PC-3 (cell line): ENCODE results near the gene ZDHHC18. TPM values are rescaled to one million over a fixed set of nuclear protein-coding genes. Genes with fewer than 3 reads are reported as not detected.

Source experiments
- ATAC-seq: fragments of 200-7000 bp; cut with Tn5 transposase; 2 replicates; pipeline ENCODE4 v1.9.1; 2020; ENCODE audit warnings: mild to moderate bottlenecking, moderate library complexity
- BruUV-seq: library from RNA; stranded (reverse); fragments of 400-500 nt; replicated peaks from 2 replicates; lab custom pipeline; 2021; lab: Mats Ljungman, UMichigan
- CTCF ChIA-PET: fragments of 300-600 bp; sonication (Branson Sonifier 250); formaldehyde crosslinking; loops from one replicate; lab custom pipeline; 2022; ENCODE audit warnings: antibody characterized with exemption; lab: Charles Lee
- POLR2A ChIA-PET: fragments of 300-600 bp; sonication (Branson Sonifier 250); formaldehyde crosslinking; loops from one replicate; lab custom pipeline; 2022; ENCODE audit warnings: antibody characterized with exemption; ENCODE audit not compliant: unreplicated experiment; lab: Charles Lee
- DNase-seq: peaks from one replicate; pipeline ENCODE4 v3.0.0-alpha.2; 2015
- H2AFZ ChIP-seq: fragments of 300-600 bp; sonication (generic); 2 replicates; pipeline ENCODE4 v1.6.0; 2016; ENCODE audit warnings: antibody characterized with exemption, low read length
- H3F3A ChIP-seq: fragments of 300-600 bp; sonication (generic); one replicate; pipeline ENCODE4 v1.6.0; 2017; ENCODE audit warnings: antibody characterized with exemption, low read length, control low read depth, mild to moderate bottlenecking; ENCODE audit not compliant: unreplicated experiment
- H3K27ac ChIP-seq: fragments of 300-600 bp; sonication (generic); 2 replicates; pipeline ENCODE4 v1.5.1; 2016; ENCODE audit warnings: mild to moderate bottlenecking, low read length
- H3K27me3 ChIP-seq: fragments of 300-600 bp; sonication (generic); 2 replicates; pipeline ENCODE4 v1.6.1; 2016; ENCODE audit warnings: low read length, mixed read lengths
- H3K36me3 ChIP-seq: fragments of 300-600 bp; sonication (generic); 2 replicates; pipeline ENCODE4 v1.6.1; 2016; ENCODE audit warnings: low read depth, mixed run types, low read length, mixed read lengths
- H3K4me1 ChIP-seq: fragments of 300-600 bp; sonication (generic); 2 replicates; pipeline ENCODE4 v1.5.1; 2016; ENCODE audit warnings: low read length; ENCODE audit not compliant: insufficient read depth
- H3K4me2 ChIP-seq: fragments of 300-600 bp; sonication (generic); 2 replicates; pipeline ENCODE4 v1.6.0; 2016; ENCODE audit warnings: low read length
- H3K4me3 ChIP-seq: fragments of 300-600 bp; sonication (generic); 2 replicates; pipeline ENCODE4 v1.5.1; 2016; ENCODE audit warnings: mild to moderate bottlenecking, low read length, mixed read lengths
- H3K79me2 ChIP-seq: fragments of 300-600 bp; sonication (generic); 2 replicates; pipeline ENCODE4 v1.6.1; 2017; ENCODE audit warnings: low read length, mixed read lengths
- H3K9ac ChIP-seq: fragments of 300-600 bp; sonication (generic); 2 replicates; pipeline ENCODE4 v1.6.0; 2016; ENCODE audit warnings: mild to moderate bottlenecking, low read length
- H3K9me2 ChIP-seq: fragments of 300-600 bp; sonication (generic); replicated peaks from 2 replicates; pipeline ENCODE4 v1.6.1; 2016; ENCODE audit warnings: mixed run types, low read length, mixed read lengths
- H3K9me3 ChIP-seq: fragments of 300-600 bp; sonication (generic); 2 replicates; pipeline ENCODE4 v1.6.1; 2016; ENCODE audit warnings: low read length, mixed read lengths
- H4K20me1 ChIP-seq: fragments of 300-600 bp; sonication (generic); 2 replicates; pipeline ENCODE4 v1.6.1; 2016; ENCODE audit warnings: low read length, mixed read lengths
- EZH2 ChIP-seq: fragments of 300-600 bp; sonication (generic); IDR thresholded peaks from one replicate; pipeline ENCODE4 v1.6.1; 2017; ENCODE audit warnings: antibody characterized with exemption, mild to moderate bottlenecking, low read length; ENCODE audit not compliant: unreplicated experiment
- EZH2phosphoT487 ChIP-seq: fragments of 300-600 bp; sonication (generic); IDR thresholded peaks from 2 replicates; pipeline ENCODE4 v1.6.1; 2018; ENCODE audit warnings: mild to moderate bottlenecking, antibody characterized with exemption, low read length, borderline replicate concordance
- intact Hi-C: fragments of 100-400 bp; cut with micrococcal nuclease; formaldehyde crosslinking; loops from 2 replicates; pipeline ENCODE4 v1.9.0; 2023
- total RNA-seq: library from RNA; depleted of rRNA; stranded (reverse); fragments of >200 nt; gene quantifications from 2 replicates; pipeline ENCODE4 v1.2.3, GENCODE V29; 2014
- TF ChIP-seq, protein P1 (sequence below): fragments of 300-600 bp; sonication (generic); conservative IDR thresholded peaks from 2 replicates; pipeline ENCODE4 v1.5.1; 2017; ENCODE audit warnings: antibody characterized with exemption, low read depth, mild to moderate bottlenecking, low read length

Gene ZDHHC18
- total RNA-seq, 1 experiment from 2014 or later: 18.1 TPM

DNA sequence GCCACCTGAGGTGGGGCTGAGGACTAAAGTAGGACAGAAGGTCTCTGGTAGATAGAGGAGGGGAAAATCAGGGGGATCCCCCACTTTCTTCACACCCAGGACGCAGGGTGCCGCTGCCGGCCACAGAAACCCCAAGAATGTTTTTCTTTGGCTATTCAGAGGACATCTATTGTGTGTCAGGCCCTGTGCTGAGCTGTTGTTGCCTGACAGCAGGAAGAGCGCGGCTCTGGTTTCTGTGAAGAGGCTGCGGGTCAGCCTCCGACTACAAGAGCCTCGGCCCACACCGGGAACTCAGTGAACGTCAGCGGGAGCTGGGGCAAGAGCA is 39.1 kb upstream of the ZDHHC18 start:
- Histone ChIP-seq H3K9me2 (no peaks in the 10 kb centered on the region), H3K27ac (peak overlapping the region; percentile 90), H3K36me3 (peaks cover 11% of the 10 kb centered on the region), H2AFZ (peak overlapping the region; percentile 98), H3K79me2 (peaks cover 8% of the 10 kb centered on the region; the same call in 1 of the 2 replicates), H3K9ac (peak overlapping the region; percentile 93), H3K4me2 (peak overlapping the region; percentile 92), H3K9me3 (no peaks in the 10 kb centered on the region), H3K4me3 (peak overlapping the region; percentile 77), H4K20me1 (no peaks in the 10 kb centered on the region), H3K27me3 (no peaks in the 10 kb centered on the region), H3F3A (peaks cover 4% of the 10 kb centered on the region), H3K4me1 (peaks cover 53% of the 10 kb centered on the region)
- CTCF ChIA-PET: interaction anchor here (1.0 kb wide), 1 partner anchor 12 kb away, joined by 3 read pairs; no protein-coding TSS in a partner anchor
- TF ChIP-seq EZH2 (no peak), EZH2phosphoT487 (no peak)
- TF ChIP-seq, protein P1, sequence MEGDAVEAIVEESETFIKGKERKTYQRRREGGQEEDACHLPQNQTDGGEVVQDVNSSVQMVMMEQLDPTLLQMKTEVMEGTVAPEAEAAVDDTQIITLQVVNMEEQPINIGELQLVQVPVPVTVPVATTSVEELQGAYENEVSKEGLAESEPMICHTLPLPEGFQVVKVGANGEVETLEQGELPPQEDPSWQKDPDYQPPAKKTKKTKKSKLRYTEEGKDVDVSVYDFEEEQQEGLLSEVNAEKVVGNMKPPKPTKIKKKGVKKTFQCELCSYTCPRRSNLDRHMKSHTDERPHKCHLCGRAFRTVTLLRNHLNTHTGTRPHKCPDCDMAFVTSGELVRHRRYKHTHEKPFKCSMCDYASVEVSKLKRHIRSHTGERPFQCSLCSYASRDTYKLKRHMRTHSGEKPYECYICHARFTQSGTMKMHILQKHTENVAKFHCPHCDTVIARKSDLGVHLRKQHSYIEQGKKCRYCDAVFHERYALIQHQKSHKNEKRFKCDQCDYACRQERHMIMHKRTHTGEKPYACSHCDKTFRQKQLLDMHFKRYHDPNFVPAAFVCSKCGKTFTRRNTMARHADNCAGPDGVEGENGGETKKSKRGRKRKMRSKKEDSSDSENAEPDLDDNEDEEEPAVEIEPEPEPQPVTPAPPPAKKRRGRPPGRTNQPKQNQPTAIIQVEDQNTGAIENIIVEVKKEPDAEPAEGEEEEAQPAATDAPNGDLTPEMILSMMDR: no peak
- no peak for DNase-seq
- POLR2A ChIA-PET: interaction anchor here (0.6 to 0.7 kb wide), 2 partner anchors 12 to 53 kb away, joined by 5 read pairs; no protein-coding TSS in a partner anchor
- ATAC-seq: peak; percentile 32
- intact Hi-C loops: loop anchor here (5.0 kb wide), 1 partner anchor 75 kb away; the partner anchor contains the start of gene SFN
- BruUV-seq: TSS peak; percentile 88

DNA sequence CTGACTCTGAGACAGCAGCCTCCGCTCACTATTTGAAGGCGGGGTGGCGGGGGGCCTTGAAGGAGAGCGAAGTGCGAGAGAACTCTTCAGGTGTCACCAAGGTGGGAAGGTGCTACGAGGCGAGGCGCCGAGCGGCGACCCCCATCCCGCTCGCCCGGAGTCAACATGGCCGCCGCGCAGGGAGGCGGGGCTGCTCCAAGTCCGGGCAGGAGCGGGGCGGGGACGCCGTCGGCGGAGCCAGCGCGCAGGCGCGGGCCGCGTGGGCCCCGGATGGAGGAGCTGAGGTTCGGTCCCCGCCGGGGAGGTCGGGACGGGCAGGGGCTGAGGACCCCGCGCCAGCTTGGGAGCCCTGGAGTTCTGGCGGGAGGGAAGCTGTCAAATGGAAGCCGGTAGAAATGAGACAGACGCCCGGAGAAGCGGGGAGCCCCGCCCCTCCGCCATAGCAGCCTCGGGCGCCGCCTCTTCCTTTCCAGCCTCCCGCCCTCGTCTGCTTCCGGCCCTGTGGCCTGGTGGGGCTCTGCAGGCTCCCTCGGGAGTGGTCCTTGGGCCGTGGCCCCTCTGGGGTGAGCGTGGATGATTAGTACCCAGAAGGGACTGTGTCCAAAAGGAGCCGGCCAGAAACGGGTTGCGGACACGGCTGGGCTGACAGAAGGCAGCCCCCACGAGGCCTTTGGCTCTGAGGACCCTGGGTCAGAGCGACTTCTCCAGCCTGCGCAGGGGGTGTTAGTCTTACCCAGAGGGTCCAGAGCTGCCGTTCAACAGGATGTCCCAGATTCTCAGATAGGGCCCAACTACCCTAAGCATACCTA is 38.6 kb upstream of the ZDHHC18 start, which contains the start of gene PIGV:
TSS of gene PIGV (plus strand) at position 245 of the 809 bp plus-strand sequence. CDS start 2,866 bp downstream, outside the sequence.
- H3K79me2 ChIP-seq: peaks cover 8% of the 10 kb centered on the region; the same call in 1 of the 2 replicates
- intact Hi-C loops: loop anchor here (5.0 kb wide), 1 partner anchor 74 kb away; the partner anchor contains the start of gene SFN

More for the DNA sequence above, 38.6 kb upstream of the ZDHHC18 start, which contains the start of gene PIGV:
- ChIA-PET CTCF (interaction anchor here (1.0 to 2.4 kb wide), 4 partner anchors 11 to 185 kb away, joined by 3 to 44 read pairs (median 12); no protein-coding TSS in a partner anchor), POLR2A (interaction anchor here (0.6 to 0.7 kb wide), 4 partner anchors 12 to 90 kb away, joined by 4 to 14 read pairs (median 5); no protein-coding TSS in a partner anchor)
- BruUV-seq: TSS peak; percentile 54
- H3K9ac ChIP-seq: peak within 1 kb of the TSS; percentile 93
- peaks cover 4% of the 10 kb centered on the region for H3F3A ChIP-seq
- no peak for TF ChIP-seq EZH2
- TF ChIP-seq, protein P1: no peak
- TF ChIP-seq EZH2phosphoT487: no peak
- no peaks in the 10 kb centered on the region for H3K27me3 ChIP-seq
- peaks cover 50% of the 10 kb centered on the region for H3K4me1 ChIP-seq
- no peaks in the 10 kb centered on the region for H3K9me3 ChIP-seq
- H2AFZ ChIP-seq: peak within 1 kb of the TSS; percentile 98
- H4K20me1 ChIP-seq: no peaks in the 10 kb centered on the region
- peak within 1 kb of the TSS; percentile 92 for H3K4me2 ChIP-seq
- ATAC-seq: peak; percentile 70
- peak; percentile 79 for DNase-seq
- H3K9me2 ChIP-seq: no peaks in the 10 kb centered on the region
- peak within 1 kb of the TSS; percentile 90 for H3K27ac ChIP-seq
- H3K36me3 ChIP-seq: peaks cover 6% of the 10 kb centered on the region
- H3K4me3 ChIP-seq: peak within 1 kb of the TSS; percentile 77
